GM19438 (cell line): ENCODE measurements around the gene NR3C2.
"Not testable (repeated sequence)": the region's sequence is repeated elsewhere in the genome, so short reads cannot be mapped to it uniquely, and the experiment has no call there.

ENCODE experiments used
- ATAC-seq: cut with Tn5 transposase; IDR thresholded peaks from one replicate; pipeline ENCODE4 v1.9.1; 2021; ENCODE audit warnings: low read depth; ENCODE audit not compliant: unreplicated experiment

NR3C2 gene

DNA sequence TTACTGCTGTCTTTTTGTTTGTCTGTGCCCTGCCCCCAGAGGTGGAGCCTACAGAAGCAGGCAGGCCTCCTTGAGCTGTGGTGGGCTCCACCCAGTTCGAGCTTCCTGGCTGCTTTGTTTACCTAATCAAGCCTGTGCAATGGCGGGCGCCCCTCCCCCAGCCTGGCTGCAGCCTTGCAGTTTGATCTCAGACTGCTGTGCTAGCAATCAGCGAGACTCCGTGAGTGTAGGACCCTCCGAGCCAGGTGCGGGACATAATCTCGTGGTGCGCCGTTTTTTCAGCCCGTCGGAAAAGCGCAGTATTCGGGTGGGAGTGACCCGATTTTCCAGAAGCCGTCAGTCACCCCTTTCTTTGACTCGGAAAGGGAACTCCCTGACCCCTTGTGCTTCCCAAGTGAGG is 118.9 kb downstream of the NR3C2 start:
- ATAC-seq = not testable (repeated sequence)

DNA sequence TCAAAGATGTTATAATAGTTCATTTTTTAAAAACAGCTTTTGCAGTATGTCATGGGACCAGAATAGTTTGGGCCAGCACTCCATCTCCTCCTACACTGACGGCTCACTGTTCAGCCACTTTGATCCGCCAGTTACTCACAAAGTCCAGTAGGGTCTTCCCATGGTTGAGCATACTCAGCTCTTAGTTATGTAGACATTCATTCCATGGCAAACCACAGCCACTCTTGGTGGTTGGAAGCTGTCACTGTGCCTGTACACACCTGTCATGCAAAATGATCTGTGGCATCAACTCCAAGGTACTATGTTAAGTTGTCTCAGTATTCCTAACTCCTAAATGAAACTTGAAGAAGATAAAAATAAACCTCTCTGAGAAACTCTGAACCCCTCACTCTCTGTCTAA is 127.2 kb downstream of the NR3C2 start:
- no peak for ATAC-seq

DNA sequence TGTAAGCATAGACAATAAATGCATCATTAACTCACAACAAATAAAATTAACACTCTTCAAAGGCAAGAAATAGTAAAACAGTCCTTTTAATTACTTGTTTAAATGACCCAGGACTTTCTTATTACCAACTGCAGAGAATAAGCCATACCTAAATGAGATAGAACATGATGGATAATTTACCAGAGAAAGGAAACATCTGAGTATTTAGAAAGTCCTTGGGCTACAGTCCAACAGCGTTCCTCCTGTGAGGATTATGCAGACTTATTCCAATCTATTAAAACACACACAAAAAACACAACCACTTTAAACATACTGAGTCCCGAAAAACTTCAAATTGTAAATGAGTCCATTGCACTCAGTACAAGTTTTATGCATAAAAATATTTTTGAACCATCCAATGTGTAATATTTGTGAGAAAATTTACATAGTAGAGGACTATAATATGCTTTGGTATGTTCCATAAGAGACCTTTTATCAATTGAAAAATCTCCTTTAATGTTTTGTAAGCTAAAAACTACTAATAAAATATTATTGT is 129.2 kb downstream of the NR3C2 start:
- no peak for ATAC-seq

DNA sequence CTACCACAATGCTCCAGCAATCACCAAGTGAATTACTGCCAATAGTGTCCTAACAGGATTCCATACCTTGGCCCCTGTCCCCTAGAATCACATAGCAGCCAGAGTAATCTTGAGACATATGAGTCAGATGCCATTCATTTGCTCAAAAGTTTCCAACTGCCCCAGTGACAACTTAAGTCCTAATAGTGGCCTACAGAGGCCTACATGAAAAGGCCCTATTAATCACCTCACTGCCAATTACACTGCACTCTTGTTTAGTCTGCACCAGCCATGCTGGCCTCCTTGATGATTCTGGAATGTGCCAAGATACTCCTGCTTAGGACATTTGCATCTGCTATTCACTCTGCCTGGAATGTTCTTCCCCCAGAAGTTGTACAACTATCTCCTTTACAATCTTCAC is 130.7 kb downstream of the NR3C2 start:
- ATAC-seq = no peak

DNA sequence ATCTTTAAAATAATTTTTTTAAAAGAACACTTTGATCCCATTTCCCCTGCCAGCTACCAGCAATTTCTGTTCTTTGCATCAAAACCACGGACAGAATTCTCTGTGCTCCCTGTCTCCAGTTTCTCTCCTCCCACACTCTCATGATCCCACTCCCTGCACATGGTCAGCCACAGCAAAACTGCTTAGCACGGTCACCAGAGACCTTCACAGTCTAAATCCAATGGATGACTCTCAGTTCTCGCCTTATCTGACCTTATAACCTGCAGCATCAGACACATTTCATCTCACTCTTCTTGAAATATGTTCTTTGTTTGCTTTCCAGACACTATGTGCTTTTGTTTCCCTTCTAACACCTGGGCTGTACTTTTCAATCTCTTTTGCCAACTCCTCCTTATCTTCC is 131.5 kb downstream of the NR3C2 start:
- ATAC-seq = no peak

DNA sequence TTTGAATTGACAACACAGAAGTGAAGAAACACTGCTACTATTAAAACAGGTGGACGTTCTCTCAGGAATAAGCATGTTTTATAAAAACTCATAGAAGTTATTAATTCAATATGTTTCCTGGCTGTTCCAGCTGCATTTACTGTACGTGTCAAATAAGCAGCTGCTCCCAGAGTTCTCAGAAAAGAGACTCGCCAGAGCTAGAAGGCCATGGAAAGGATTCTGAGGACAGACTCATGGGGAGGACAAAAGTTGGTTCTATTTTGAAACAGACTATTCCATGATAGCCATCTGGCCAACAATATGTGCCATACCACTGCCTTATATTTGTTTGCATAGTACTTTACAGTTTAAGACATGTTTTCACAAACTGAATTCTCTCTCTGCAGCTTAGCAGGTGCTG is 136.5 kb downstream of the NR3C2 start:
- no peak for ATAC-seq

DNA sequence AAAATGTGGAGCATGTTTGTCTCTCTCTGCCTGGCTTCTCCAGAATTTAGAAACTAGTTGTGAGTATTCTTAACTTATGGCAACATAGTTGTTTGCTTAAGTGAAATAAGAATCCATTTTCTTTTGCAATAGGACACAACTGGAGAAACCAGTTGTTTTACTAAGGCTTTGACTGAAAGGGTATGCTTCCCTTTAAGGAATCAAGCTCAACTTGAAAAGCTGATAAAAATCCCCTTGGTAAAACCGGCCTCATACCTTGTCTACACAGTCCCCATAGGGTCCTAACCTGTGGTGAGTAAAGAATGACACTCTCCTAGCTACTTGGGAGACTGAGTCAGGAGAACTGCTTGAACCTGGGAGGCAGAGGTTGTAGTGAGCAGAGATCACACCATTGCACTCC is 139.8 kb downstream of the NR3C2 start:
- no peak for ATAC-seq

DNA sequence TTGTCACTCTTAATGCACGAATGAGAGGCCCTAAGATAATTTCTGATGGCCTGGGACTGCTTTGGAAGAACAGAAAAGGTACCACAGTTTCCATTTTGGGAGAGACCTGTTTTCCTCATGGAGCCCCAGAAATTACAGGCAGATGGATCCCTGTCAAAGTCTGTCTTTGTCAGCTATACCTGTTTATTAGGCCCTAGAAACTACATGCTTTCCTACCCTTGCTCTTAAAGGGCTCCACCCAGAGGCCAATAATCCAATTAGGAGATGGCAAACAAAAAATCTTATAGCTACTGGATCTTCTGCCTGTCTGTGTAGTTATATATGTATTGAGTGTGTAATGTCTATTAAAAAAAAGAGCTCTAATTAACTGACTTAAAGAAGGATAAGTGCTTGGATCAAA is 141.3 kb downstream of the NR3C2 start:
- no peak for ATAC-seq

DNA sequence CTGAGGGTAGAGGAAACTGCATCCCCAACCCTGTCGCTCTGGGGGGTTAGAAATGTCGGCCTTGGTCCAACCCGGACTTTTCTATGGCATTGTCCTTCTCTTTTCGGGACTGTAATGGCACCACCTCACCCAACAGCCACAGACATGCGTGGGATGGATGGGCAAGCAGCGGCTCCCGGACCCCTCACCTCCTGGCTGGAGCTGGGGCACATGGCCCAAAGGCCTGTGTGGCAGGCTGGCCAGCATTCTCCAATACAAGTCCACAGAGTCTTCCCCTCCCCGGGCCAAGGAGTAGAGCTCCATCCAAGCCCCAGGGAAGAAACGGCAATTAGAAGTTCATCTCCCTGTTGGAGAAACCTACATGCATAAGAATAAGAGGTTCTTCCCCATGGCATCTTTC is 142.9 kb downstream of the NR3C2 start:
- no peak for ATAC-seq

DNA sequence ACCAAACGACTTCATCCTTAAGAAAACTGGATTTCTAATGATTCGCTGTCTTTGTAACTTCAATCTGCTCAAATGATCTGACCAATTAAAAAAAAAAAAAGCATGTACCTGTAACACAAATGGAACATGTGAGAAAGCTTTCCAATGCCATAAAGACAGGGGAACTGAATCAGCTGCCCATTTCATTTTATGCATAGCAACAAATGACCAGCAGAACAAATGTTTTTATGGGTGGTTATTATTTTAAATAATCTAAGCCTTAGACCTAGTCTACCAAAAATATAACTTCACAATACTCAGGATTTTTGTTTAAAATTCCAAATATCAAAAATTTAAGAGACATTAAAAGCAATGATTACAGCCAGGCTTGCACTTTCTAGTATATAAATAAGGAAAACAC is 145.7 kb downstream of the NR3C2 start:
- ATAC-seq = no peak

DNA sequence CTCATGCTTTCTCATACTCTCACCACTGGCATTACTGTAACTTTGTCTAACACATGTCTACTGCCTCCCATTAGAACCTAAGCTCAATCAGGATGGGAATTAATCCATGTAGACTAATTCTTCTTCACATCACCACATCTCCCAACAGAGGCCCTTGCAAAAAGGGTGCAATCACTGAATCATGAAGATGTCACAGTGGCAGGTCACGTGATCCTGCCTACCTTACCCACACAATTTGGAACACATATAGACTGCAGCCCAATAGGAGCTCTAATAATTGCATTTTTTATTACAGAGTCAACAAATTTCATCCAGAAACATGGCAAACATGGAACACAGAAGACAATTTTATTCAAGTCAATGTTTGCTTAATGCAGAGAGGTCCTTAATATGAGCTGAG is 146.6 kb downstream of the NR3C2 start:
- no peak for ATAC-seq

DNA sequence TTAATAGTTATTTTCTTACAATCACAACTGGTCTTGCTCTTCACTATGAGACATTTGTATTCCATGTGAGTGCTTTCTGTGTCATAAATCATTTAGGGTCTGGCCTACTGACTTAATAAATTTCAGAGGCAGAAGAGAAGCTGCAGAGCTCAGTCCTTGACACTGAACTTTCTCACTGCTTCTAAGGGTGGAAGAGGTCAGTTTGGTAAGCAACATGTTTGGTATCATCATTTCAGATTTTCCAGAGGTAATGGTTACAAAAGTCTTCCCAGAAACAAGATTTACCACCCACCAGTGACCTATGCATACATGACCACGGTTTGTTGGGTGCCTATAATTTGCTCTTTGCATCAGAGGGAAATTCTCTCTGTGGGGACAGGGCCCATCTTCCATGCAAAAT is 148.6 kb downstream of the NR3C2 start:
- ATAC-seq = no peak

DNA sequence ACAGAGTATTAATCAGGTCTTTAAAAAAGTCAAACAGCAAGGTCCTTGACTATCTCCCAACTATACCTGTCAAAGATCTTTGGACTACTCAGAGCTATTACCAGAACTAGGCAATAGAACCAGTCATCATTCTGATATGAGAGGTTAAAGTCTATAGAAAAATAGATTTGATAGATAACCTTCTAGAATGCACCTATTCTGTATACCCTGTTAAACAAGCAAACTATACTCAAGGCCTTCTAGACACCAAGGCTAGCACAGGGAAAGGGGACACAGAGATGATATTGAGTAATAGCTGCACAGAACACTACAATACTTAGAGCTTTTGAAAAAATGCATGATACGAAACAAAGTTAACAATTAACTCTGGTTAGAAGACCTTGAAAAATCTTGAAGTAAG is 149.5 kb downstream of the NR3C2 start:
- ATAC-seq = no peak

DNA sequence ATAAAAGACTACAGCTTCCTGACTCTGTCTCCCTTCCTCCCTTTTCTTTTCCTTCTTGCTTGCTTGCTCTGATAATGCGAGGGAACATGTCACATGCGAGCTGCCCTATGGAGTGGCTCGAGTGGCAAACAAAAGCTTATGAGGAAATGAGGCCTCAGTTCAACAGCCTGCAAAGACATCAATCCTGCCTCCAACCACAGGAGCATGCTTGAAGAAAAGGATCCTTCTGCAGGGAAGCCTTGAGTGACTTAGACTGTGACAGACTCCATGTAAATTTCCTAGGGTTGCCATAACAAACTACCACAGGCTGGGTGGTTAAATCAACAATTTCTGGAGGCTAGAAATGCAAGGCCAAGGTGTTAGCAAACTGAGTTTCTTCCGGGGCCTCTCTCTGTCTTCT is 152.5 kb downstream of the NR3C2 start:
- no peak for ATAC-seq

DNA sequence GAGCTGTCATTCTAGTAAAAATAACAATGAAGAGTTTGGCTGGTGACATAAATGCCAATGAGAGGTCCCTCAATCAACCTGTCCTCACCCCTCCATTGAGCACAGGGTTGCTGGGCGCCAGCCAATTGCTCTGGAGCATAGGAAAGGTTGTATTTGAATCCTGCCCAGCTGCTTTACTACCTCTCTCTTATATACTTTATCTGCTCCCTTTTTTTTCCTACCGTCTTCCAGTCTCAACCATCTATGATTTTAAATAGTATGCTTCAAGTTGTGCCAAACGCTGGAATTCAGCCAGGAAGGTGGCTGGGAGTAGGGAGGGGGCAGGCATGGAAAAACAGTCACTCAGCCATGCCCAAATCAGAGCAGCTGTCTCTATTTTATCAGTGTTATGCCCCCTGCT is 153.8 kb downstream of the NR3C2 start:
- ATAC-seq = no peak

DNA sequence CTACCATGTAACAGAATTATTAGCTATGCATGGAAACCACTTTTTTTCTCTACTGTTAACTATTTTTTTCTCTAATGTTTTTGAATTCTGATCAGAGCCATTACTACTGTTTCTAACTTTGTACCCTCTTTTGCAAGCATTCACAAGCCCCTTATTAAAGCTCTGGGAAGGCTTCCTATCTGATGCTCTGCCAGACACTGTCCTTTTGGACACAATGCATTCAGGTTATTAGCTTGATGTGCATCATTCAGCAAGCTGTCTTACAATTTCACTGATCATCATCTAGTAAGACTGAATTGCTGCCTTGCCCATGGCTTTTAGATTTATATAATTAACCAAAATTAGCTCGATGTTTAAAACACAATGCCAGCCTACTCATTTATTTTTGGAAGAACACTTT is 155.1 kb downstream of the NR3C2 start:
- ATAC-seq = no peak

DNA sequence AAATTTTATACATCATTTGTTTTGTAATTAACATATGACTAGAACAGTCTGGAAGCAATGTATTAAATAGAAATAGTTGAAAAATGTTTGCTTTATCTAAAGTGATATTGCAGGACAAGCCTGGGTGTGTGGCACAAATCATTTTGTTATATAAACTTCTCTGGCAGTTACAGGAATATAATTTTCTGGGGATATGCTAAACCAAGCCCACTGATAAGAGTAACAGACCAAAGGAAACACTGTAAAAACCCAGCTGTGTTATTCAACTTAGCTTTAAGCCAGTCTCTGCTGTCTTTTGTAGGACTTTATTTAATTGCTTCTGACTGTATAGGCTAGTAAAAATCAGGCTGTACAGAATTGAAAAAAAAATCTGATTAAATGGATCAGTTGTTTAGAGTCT is 156.2 kb downstream of the NR3C2 start:
- no peak for ATAC-seq

DNA sequence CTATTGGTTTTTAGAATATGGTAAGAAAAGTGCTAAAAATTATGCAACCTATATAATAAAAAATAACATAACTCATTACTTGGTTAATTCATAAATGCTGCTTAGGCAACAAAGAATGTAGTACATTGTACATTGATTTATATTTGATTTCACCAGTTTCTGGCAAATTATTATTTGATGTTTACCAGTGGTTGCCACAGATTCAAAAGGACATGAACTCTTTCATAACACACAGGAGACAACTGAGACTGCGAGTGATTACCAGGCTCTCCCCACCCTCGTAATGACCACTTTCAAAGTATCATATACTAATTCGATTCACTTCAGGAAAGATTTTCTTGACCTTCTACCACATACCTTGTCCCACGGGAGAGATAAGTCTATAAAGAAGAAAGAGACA is 158.5 kb downstream of the NR3C2 start:
- no peak for ATAC-seq

DNA sequence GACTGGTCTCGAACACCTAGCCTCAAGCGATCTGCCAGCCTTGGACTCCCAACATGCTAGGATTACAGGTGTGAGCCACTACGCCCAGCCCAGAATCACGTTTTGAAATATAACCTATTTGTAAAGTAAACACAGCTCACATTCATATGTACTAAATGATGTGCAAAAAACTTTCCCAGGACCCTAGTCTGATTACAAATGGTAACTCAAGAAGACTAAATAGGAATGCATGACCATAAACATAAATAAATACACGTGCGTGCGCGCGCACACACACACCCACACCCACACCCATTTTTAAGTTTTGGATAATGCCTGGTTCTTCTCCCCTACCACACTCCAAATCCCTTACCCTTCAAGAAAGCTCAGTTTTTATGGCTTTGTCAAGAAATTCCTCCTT is 163.9 kb downstream of the NR3C2 start:
- no peak for ATAC-seq

DNA sequence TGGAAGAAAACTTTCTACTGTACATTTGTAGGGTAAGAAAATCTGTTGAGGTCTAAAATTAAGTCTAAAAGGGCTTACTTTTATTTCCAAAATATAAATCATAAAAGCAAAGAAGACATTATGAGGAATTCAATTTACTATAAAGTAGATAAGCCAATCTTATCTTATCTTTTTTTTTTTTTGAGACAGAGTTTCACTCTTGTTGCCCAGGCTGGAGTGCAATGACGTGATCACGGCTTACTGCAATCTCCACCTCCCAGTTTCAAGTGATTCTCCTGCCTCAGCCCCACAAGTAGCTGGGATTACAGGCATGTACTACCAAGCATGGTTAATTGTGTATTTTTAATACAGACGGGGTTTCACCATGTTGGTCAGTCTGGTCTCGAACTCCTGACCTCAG is 166.9 kb downstream of the NR3C2 start:
- ATAC-seq = no peak

DNA sequence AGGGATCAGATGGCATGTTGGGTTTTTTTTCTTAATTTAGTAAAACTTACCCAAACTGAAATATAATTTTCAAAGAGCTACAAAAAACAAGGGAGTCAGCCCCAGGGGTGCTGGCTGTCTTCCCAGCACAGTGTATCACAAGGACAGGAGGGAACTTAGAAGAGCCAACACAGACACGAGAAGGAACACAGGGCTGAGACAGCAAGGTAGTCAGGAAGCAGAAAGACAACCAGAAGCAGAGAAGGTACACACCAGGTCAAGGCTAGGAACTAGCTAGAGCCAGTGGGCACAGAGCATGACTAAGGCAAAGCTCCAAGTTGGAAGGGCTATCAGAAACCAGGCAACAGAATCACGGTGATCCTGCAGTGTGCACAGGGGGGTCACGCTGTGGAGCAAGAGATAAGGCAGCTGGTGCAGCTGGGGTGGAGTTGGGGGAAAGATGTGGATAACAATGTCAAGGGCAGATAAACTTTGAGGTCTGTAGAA is 168.7 kb downstream of the NR3C2 start:
- no peak for ATAC-seq

DNA sequence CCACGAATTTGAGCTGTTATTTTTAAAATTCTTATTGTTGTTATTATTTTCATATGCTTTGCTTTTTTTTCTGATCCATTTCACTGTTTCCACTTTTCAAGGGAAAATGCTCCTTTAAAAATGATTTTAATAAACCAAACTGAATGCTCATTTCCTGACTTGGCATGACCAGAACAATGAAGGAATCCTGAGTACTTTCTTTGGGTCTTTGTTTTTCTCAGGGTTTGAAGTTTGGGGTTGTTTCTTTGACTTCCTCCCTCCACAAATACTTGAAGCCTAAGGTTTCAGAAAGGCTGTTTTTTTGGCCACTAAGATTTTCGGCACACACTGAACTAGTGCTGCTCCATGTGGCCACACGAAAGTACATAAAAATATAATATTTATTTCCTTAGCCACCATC is 171.0 kb downstream of the NR3C2 start:
- ATAC-seq = no peak

DNA sequence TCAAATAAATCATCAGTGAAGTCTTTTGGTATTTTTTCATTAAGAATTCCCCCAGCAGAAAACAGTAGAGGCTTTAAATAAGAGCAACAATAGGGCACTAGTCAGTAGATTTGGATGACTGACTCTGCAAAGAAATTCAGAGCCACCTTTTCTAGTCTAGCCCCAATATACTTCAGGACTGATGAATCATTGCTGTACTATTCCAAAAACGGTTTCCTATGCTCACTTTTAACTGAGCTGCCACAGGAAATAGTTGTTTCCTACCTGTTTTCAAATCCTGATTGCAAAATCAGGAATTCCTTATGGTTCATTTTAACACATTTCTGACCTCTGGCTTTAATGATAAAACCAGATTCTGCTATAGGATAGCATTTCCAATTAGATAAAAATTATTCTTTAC is 171.6 kb downstream of the NR3C2 start:
- no peak for ATAC-seq
